Stimulated activated CD4-positive, alpha-beta T cell treated with anti-CD3 and anti-CD28 coated beads, TNF-alpha, amount 100 ng/mL, for 4 hours (primary cell): Measurements from ENCODE around the gene DSCAM.
"Not testable (repeated sequence)": the region's sequence is repeated elsewhere in the genome, so short reads cannot be mapped to it uniquely, and the experiment has no call there.

Source experiments
- DNase-seq, 3 experiments: peaks; one replicate each; pipeline ENCODE4 v3.0.0-alpha.2; 2020; ENCODE audit warnings: low read depth in 3 of 3

The DSCAM gene

GRCh38 chr21:40049031-40049930 is 797.7 kb downstream of the DSCAM start:
- no peak for DNase-seq

GRCh38 chr21:40047993-40048730 is 798.8 kb downstream of the DSCAM start:
- DNase-seq: no peak

GRCh38 chr21:40047211-40047610 is 799.7 kb downstream of the DSCAM start:
- DNase-seq: no peak

DNA sequence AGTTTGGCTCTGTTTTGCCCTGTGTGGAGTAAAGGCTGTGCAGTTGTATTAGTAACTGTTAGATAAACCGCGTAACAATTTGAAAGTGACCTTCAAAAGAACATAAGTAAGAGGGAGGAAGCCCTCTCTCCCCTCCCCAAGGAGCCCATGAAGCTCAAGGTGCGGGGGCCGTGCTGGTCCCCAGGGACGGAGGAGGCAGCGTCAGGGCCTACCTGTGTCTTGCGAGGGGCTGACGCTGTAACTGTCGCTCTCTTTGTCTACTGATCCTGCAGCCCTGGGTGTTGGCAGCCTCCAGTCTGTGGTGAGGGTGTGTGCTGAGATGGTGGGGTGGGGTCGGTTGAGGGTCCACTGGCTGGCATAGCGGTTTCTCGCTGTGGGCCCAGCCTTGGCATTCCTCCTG is 803.1 kb downstream of the DSCAM start:
- no peak for DNase-seq

GRCh38 chr21:40043423-40043822 is 803.5 kb downstream of the DSCAM start:
- no peak for DNase-seq

DNA sequence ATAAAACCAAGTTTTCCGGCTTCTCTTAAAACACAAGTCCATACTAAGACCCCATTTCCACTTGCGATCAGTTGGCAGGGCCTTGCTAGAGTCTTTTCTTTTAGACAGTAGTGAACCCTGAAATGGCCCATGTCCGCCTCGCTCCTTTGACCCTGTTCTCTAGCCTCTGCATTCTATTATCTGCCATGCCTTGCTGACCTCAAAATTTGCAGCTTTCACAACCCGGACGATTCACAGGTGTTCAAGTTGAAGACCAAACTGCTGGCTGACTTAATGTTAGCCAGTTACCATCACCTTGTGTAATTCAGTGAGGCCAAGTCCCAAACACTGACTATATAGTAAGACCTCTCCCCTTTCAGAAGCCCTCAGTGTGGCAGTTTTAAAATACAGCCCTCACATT is 805.5 kb downstream of the DSCAM start:
- DNase-seq: no peak

DNA sequence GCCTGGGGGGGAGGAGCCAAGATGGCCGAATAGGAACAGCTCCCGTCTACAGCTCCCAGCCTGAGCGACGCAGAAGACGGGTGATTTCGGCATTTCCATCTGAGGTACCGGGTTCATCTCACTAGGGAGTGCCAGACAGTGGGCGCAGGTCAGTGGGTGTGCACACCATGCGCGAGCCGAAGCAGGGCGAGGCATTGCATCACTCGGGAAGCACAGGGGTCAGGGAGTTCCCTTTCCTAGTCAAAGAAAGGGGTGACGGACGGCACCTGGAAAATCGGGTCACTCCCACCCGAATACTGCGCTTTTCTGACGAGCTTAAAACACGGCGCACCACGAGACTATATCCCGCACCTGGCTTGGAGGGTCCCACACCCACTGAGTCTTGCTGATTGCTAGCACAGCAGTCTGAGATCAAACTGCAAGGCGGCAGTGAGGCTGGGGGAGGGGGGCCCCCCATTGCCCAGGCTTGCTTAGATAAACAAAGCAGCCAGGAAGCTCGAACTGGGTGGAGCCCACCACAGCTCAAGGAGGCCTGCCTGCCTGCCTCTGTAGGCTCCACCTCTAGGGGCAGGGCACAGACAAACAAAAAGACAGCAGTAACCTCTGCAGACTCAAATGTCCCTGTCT is 813.7 kb downstream of the DSCAM start:
- DNase-seq: not testable (repeated sequence)

- DNase-seq: no peak
These were observed 817.1 kb downstream of the DSCAM start for GRCh38 chr21:40029888-40030287.

DNA sequence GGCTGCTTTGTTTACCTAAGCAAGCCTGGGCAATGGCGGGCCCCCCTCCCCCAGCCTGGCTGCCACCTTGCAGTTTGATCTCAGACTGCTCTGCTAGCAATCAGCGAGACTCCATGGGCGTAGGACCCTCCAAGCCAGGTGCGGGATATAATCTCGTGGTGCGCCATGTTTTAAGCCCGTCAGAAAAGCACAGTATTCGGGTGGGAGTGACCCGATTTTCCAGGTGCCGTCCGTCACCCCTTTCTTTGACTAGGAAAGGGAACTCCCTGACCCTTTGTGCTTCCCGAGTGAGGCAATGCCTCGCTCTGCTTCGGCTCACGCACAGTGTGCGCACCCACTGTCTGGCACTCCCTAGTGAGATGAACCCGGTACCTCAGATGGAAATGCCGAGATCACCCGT is 818.6 kb downstream of the DSCAM start:
- not testable (repeated sequence) for DNase-seq

- DNase-seq: no peak
These were observed 825.2 kb downstream of the DSCAM start for GRCh38 chr21:40021558-40022351.

DNA sequence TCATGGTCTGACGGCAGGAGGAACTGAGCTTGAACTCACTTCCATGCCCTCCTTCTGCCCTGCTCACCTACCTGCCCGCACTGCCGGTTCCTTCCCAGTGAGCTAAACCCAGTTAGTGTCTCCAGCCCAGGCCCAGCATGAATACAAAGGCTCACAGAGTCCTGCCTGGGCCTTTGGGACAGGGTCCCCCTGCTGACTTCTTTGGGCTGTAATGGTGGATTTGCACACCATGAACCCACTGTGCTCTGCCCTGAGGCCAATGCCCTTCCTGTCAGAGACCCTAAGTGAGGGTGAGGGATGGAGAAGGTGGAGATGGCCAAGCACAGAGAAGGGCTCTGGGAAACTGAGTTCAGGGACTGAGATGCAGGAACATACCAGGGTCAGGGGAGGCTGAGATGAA is 826.3 kb downstream of the DSCAM start:
- no peak for DNase-seq

DNA sequence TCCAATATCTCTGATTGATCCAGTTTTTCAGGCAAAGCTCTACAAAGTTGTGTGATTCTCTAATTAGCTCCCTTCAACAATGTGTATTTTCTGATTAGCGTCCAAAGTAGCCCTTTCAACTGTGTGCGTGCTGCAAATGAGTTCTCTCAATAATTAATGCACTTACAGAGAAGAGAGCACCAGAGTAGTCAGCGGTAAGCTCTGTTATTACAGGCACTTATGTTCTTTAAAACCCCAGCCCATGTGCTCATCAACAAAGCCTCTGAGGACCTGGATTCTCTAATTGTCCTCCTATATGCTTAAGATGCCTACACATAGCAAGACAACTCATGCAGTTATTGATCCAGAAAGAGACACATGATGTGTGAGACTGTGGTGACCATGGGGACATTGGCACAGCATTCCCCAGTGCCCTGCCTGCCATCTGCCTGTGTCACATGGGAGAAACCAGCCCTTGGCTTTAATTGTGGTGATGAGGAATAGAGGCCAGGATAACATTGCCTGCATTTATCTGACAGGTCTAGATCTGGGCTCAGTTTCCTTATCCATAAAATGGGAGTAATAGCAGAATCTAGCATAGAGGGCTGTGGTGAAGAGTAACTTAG is 828.0 kb downstream of the DSCAM start:
- no peak for DNase-seq

DNA sequence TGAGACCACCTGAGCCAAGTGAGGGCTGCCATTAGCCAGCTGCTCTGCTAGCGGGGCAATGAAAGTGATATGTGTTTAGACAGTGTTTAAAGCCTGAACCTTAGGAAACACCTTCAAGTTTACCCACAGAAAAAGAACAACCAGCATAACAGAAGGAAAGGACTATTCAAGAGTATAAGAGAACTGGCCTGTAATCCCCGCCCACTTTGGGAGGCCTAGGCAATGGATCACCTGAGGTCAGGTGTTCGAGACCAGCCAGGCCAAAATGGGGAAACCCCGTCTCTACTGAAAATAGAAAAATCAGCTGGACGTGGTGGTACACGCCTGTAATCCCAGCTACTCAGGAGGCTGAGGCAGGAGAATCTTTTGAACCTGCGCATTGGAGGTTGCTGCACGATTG is 830.3 kb downstream of the DSCAM start:
- no peak for DNase-seq

DNA sequence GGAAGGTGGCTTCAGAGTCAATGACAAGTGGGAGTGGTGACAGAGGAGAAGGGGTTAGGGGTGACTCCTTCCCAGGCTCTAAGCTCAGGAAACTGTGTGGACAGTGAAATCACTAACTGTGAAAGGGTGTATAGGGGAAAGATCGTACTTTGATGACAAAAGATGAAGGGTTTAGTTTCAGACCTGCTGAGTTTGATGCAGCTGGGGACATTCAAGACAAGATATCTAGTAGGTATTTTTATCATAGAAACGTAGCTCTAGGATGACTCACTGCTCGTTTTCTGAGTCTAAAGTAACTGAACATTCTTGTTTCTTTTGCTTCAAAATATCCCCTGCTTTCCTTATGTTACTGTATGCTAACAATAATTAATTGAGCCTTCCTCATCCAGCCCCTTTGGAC is 830.7 kb downstream of the DSCAM start:
- DNase-seq: no peak

GRCh38 chr21:40015818-40016217 is 831.1 kb downstream of the DSCAM start:
- no peak for DNase-seq

DNA sequence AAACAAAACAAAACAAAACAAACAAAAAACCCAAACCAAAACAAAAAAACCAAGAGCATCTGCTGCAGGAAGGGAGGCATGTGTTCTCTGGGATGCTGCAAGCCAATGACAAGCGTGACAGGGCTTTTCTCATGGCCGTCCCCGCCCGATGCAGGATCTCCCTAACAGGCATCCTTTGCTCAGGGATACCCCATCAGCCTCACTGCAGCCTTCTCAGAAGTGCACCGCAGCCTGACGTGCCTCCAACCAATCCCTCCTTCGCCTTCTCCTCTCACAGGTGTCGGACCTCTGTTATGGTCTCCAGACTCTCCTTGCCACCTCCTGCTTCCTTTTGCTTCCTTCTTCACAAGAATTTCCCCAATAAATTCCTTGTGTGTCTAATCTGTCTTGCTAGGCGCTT is 832.6 kb downstream of the DSCAM start:
- no peak for DNase-seq

DNA sequence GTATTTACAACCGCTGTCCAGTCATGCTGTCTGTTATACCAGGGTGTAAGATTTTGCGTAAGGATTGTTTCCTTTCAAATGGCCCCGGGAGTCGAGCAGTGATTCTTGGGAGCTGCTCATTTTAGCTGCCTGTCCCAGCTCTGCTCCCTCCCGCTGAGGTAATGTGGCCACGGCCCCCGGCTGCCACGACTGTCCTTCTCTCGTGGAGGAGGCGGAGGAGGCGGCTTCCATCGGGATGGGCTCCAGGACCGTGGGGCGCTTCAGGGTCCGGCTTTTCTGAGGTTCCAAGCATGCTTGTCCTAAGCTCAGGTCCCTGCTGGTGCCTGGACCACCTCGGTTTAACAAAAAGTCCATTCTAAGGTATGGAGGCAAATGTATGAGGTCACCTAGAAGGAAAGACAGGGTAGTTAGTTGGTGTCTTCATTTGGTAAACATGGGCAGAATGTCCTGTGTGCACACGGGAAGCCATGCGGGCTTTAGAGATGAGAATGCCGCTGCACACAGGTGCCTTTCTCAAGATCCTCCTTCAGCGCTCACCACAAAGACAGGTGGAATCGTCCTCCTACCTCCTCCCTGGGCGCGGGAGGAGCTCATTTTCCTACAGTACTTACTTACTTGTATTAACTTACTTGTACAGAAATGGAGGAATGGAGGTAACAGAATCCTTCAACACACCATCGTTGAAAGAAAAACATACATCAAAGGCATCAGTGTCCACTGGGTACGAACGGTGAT is 833.8 kb downstream of the DSCAM start:
- no peak for DNase-seq

- DNase-seq: no peak
These were observed 835.6 kb downstream of the DSCAM start for GRCh38 chr21:40011371-40011770.

DNA sequence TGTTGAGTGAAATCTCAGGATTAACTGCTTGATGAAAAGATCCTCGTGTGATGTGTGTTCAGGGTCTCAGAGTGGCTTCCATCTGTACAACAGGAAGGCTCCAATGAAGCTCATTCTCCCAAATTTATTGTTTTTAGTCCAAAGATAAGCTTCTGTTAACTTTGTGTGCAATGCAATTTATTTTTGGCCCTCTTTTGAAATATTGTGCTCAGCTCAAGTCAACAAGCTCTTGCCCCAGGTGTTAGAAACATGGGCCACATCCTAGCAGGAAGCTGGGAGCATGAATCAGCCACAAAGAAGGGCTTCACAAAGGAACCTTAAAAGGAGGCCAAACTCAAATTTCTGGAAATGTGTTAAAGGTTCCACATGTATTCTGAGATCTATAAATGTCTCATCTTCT is 844.0 kb downstream of the DSCAM start:
- DNase-seq: no peak

DNA sequence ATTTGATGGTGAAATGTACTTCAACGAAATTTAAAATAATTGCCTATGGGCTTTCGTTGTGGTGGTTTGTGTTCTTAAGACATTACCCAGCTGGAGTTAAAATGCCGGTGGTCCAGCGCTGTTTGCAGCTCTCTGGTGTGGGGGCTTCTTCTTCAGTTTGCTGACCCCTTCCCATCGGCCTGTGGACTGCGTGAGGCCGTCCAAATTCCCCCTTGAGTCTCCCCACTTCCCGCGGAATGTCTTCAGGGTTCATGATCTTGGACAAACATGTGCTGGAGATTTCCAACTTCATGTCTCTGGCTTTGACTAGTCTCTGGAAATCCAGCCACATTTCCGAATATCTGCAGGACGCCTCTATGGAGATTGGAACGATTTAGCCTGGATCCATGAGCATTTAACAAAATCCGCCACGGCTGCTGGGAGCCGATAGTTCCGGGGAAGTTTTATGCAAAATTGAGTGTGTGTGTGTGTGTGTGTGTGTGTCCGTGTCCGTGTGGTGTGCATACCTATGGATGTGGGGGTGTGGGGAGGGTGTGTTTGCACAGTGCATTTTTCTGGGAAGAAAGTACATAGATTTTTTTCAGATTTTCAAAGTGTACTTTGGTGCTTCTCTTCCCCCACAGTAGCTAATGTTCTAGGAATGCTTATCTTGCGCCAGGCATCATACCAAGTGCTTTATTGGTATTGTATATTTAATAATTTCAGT is 862.5 kb downstream of the DSCAM start:
- DNase-seq: no peak
